HepG2 (cell line): ENCODE measurements around the gene MSI2. TPM values are rescaled to one million over a fixed set of nuclear protein-coding genes. Genes with fewer than 3 reads are reported as not detected.

Experiments used
- ATAC-seq: fragments of 200-7000 bp; cut with Tn5 transposase; 3 replicates; pipeline ENCODE4 v1.9.1; 2020; ENCODE audit warnings: mild to moderate bottlenecking, moderate library complexity
- BruUV-seq: library from RNA; stranded (reverse); fragments of 400-500 nt; replicated peaks from 2 replicates; lab custom pipeline; 2021; lab: Mats Ljungman, UMichigan
- CTCF ChIA-PET: fragments of 300-600 bp; formaldehyde crosslinking; extraction: SDS; loops from one replicate; lab custom pipeline; 2021; ENCODE audit warnings: low total read pairs, inconsistent platforms, low intra/inter-chr PET ratio; lab: Yijun Ruan, JAX
- POLR2A ChIA-PET: fragments of 350-600 bp; sonication (Branson Sonifier 250); formaldehyde crosslinking; loops from one replicate; lab custom pipeline; 2020; ENCODE audit warnings: antibody characterized with exemption, inconsistent platforms; lab: Yijun Ruan, JAX
- DNase-seq: peaks from one replicate; pipeline ENCODE4 v3.0.0-alpha.2; 2015; ENCODE audit warnings: low spot score
- FAIRE-seq: peaks from 3 replicates; lab custom pipeline; 2011; peaks lifted over from hg19 to GRCh38; lab: Jason Lieb, UNC
- H2AFZ ChIP-seq: one replicate; pipeline ENCODE4 v1.6.1; 2011; ENCODE audit warnings: low read length, inconsistent platforms
- H3K27ac ChIP-seq: fragments of 300-600 bp; 3 replicates; pipeline ENCODE4 v1.8.0; 2011; ENCODE audit warnings: mixed run types, mild to moderate bottlenecking, mixed read lengths, low read length, inconsistent platforms; ENCODE audit not compliant: insufficient read depth; ENCODE audit errors: extremely low read length
- H3K27me3 ChIP-seq, 2 experiments: fragments of 200-600 bp in 1 of 2; 2 replicates in 1 of 2; 3 replicates in 1 of 2; pipeline versions ENCODE4 v1.6.0 to v1.8.0; 2011; ENCODE audit warnings: low read length in 2 of 2, mild to moderate bottlenecking in 2 of 2, moderate library complexity in 2 of 2, inconsistent platforms in 1 of 2; ENCODE audit not compliant: insufficient read depth in 2 of 2, control insufficient read depth in 1 of 2
- H3K36me3 ChIP-seq, 2 experiments: fragments of 200-600 bp in 1 of 2; replicated peaks in 1 of 2; 2 replicates in 1 of 2; 3 replicates in 1 of 2; pipeline versions ENCODE4 v1.5.1 to v1.8.0; 2011; ENCODE audit warnings: low read length in 2 of 2, inconsistent platforms in 1 of 2; ENCODE audit not compliant: insufficient read depth in 2 of 2, control insufficient read depth in 1 of 2
- H3K4me1 ChIP-seq: 2 replicates; pipeline ENCODE4 v1.5.1; 2012; ENCODE audit warnings: low read length, inconsistent platforms; ENCODE audit not compliant: insufficient read depth
- H3K4me2 ChIP-seq: 2 replicates; pipeline ENCODE4 v1.6.0; 2011; ENCODE audit warnings: low read depth, low read length, inconsistent platforms
- H3K4me3 ChIP-seq, 3 experiments: fragments of 200-600 bp in 1 of 3; sonication (generic), shearing (Covaris generic) in 1 of 3; replicated peaks in 1 of 3; 2 replicates each; pipeline ENCODE4 v1.5.1; 2011 to 2016; ENCODE audit warnings: low read length in 3 of 3, inconsistent platforms in 2 of 3, low read depth in 2 of 3, mild to moderate bottlenecking in 2 of 3, control low read depth in 1 of 3, mixed read lengths in 1 of 3; ENCODE audit not compliant: insufficient read depth in 1 of 3
- H3K79me2 ChIP-seq: one replicate; pipeline ENCODE4 v1.6.1; 2011; ENCODE audit warnings: low read length, inconsistent platforms; ENCODE audit not compliant: insufficient read depth
- H3K9ac ChIP-seq: 2 replicates; pipeline ENCODE4 v1.6.0; 2011; ENCODE audit warnings: mild to moderate bottlenecking, low read depth, low read length, inconsistent platforms; ENCODE audit not compliant: insufficient read depth
- H3K9me3 ChIP-seq: 2 replicates; pipeline ENCODE4 v1.5.1; 2012; ENCODE audit warnings: mild to moderate bottlenecking, low read length
- H4K20me1 ChIP-seq: 2 replicates; pipeline ENCODE4 v1.6.0; 2011; ENCODE audit warnings: inconsistent platforms, mild to moderate bottlenecking, low read length, moderate library complexity; ENCODE audit not compliant: insufficient read depth
- EZH2 ChIP-seq: conservative IDR thresholded peaks from 2 replicates; pipeline ENCODE4 v1.6.1; 2012; ENCODE audit warnings: mild to moderate bottlenecking, low read depth, low read length, moderate library complexity
- FOXC1 ChIP-seq: sonication (generic); formaldehyde crosslinking; IDR thresholded peaks from 2 replicates; pipeline ENCODE4 v1.8.0; 2022; ENCODE audit warnings: mild to moderate bottlenecking, missing genetic modification reagents, borderline replicate concordance
- FUBP1 ChIP-seq: sonication (generic); formaldehyde crosslinking; IDR thresholded peaks from 2 replicates; pipeline ENCODE4 v1.5.1; 2020; ENCODE audit warnings: missing genetic modification reagents, mild to moderate bottlenecking, borderline replicate concordance
- KDM3A ChIP-seq: IDR thresholded peaks from 2 replicates; pipeline ENCODE4 v1.6.1; 2018; ENCODE audit warnings: low read depth, missing compliant biosample characterization
- NBN ChIP-seq: fragments of 450-650 bp; conservative IDR thresholded peaks from 2 replicates; pipeline ENCODE4 v1.6.1; 2017
- NR2F6 ChIP-seq, 2 experiments: IDR thresholded peaks; 2 replicates each; pipeline ENCODE4 v1.6.1; 2016; ENCODE audit warnings: antibody characterized with exemption in 1 of 2, mild to moderate bottlenecking in 1 of 2
- PRDM10 ChIP-seq: sonication (generic); formaldehyde crosslinking; IDR thresholded peaks from 2 replicates; pipeline ENCODE4 v1.4.0; 2020; ENCODE audit warnings: low read depth, missing genetic modification reagents
- RARA ChIP-seq: IDR thresholded peaks from 2 replicates; pipeline ENCODE4 v1.6.1; 2016; ENCODE audit warnings: missing genetic modification reagents, missing compliant biosample characterization
- SMC3 ChIP-seq: IDR thresholded peaks from 2 replicates; pipeline ENCODE4 v1.6.1; 2011; ENCODE audit warnings: low read length, improper control_type of control experiment
- ZNF136 ChIP-seq: sonication (generic); formaldehyde crosslinking; IDR thresholded peaks from 2 replicates; pipeline ENCODE4 v1.8.1; 2022; ENCODE audit warnings: low read depth, mild to moderate bottlenecking, moderate library complexity, missing genetic modification reagents
- ZNF326 ChIP-seq: sonication (generic); formaldehyde crosslinking; IDR thresholded peaks from 2 replicates; pipeline ENCODE4 v1.4.0; 2020; ENCODE audit warnings: missing genetic modification reagents, borderline replicate concordance
- ZNF546 ChIP-seq: sonication (generic); formaldehyde crosslinking; conservative IDR thresholded peaks from 2 replicates; pipeline ENCODE4 v1.8.1; 2023; ENCODE audit warnings: mild to moderate bottlenecking, missing genetic modification reagents
- WGBS: methylation state at CpG from one replicate; pipeline ENCODE4 v1.1.6; 2017; ENCODE audit warnings: low lambda C conversion rate; 5-methylcytosine and 5-hydroxymethylcytosine counted together
- in situ Hi-C: cut with HindIII; loops from 2 replicates; pipeline ENCODE4 v1.10.0; 2017; ENCODE audit warnings: low pct_unique_long_range_greater_than_20kb; ENCODE audit not compliant: extremely low pct_ligation_motif_present
- intact Hi-C: fragments of 100-400 bp; cut with micrococcal nuclease; formaldehyde crosslinking; loops from one replicate; pipeline ENCODE4 v1.10.0; 2022; ENCODE audit not compliant: unreplicated experiment
- polyA plus RNA-seq, 8 experiments: library from polyadenylated mRNA; depleted of rRNA in 3 of 8; stranded (reverse) in 7 of 8; unstranded in 1 of 8; fragments of >200 nt; fragmentation: Illumina TruSeq in 4 of 8; extraction: Trizol in 4 of 8; gene quantifications; 2 replicates each; pipeline versions ENCODE4 v1.2.1 to v1.2.3, GENCODE V29; 2011 to 2016; ENCODE audit warnings: low read depth in 4 of 8, missing spikeins in 1 of 8, mixed read lengths in 1 of 8; ENCODE audit not compliant: insufficient read depth in 1 of 8
- total RNA-seq, 5 experiments: library from RNA; depleted of rRNA; stranded (reverse); fragments of >200 nt; fragmentation: Illumina TruSeq; extraction: Trizol; gene quantifications; 2 replicates each; pipeline ENCODE4 v1.2.3, GENCODE V29; 2016; ENCODE audit warnings: low read depth in 1 of 5
- TF ChIP-seq, protein P1 (sequence below): sonication (generic); formaldehyde crosslinking; IDR thresholded peaks from 2 replicates; pipeline ENCODE4 v1.8.0; 2022; ENCODE audit warnings: missing genetic modification reagents, low read depth, mild to moderate bottlenecking, borderline replicate concordance

MSI2 gene
- total and polyA plus RNA-seq, 2 of the 13 experiments (the other 11 are each of a cell fraction or from before 2014, with no cell fraction given), result 77.5 to 78.4 TPM

DNA sequence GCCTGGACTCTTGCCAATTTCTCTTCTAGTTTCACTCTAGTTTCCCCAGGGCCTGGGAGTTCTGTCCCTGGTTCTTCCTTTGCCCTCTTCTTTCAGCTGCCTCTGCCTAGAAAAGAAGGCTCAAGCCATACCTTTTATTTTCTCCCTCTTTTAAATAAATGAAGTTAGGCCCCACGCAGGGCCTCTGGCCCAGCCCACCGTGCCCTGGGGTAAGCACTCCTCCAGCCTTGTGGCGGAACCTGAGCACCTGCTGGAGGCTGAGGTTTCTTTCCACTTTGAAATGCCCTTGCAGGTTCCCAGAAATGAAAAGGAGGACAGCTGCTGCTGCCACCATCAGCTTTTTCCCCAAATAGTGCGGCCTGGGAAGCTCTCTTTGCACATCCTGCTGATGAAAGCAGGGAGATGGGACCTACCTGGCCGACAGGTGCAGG lies 349.4 kb downstream of the MSI2 start:
- ChIA-PET POLR2A (no interaction called here), CTCF (no interaction called here)
- no peak overlapping the region for H3K9ac ChIP-seq
- BruUV-seq, result no TSS peak
- no peak overlapping the region for H3K4me3 ChIP-seq
- 95% methylated on average over 5 of the region's 5 CpGs for WGBS
- in situ Hi-C loops, result loop anchor here (10.0 kb wide), 1 partner anchor 471 kb away; no protein-coding TSS in a partner anchor
- intact Hi-C loops, result loop anchor here (5.0 to 10.0 kb wide), 2 partner anchors 142 to 361 kb away; partner anchors contain the start of gene CCDC182
- no peak overlapping the region for H3K27ac ChIP-seq
- H3K4me2 ChIP-seq, result no peak overlapping the region
- ATAC-seq, result no peak
- H3K79me2 ChIP-seq, result no peaks in the 10 kb centered on the region
- no peak for TF ChIP-seq PRDM10 (CRISPR knock-in tag)
- TF ChIP-seq FOXC1, result no peak
- TF ChIP-seq SMC3, result no peak
- TF ChIP-seq, protein P1, sequence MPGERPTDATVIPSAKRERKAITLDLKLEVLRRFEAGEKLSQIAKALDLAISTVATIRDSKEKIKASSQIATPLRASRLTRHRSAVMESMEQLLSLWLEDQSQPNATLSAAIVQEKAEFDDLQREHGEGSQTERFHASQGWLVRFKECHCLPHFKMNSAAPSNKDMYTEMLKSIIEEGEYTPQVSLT, result no peak
- no peak for TF ChIP-seq ZNF136 (CRISPR knock-in tag)
- no peak for TF ChIP-seq ZNF546 (CRISPR knock-in tag)
- no peak for TF ChIP-seq NR2F6 (IDR thresholded peaks at IDR 0.05)
- no peak for TF ChIP-seq NR2F6 (CRISPR knock-in tag; IDR thresholded peaks at IDR 0.05)
- TF ChIP-seq NBN, result no peak
- no peak for TF ChIP-seq EZH2
- no peak for TF ChIP-seq FUBP1
- TF ChIP-seq RARA (CRISPR knock-in tag), result no peak
- no peak for TF ChIP-seq ZNF326 (CRISPR knock-in tag)
- TF ChIP-seq KDM3A, result no peak
- TF ChIP-seq, all 625 proteins: peak for 0
- Histone ChIP-seq H3K27me3 (no peaks in the 10 kb centered on the region), H4K20me1 (no peaks in the 10 kb centered on the region), H3K9me3 (no peaks in the 10 kb centered on the region), H2AFZ (no peak overlapping the region), H3K36me3 (peaks cover 20 to 21% of the 10 kb centered on the region in 2 experiments), H3K4me1 (peaks cover 44% of the 10 kb centered on the region)
- FAIRE-seq (no peak), DNase-seq (no peak)
